Stimulated activated CD4-positive, alpha-beta T cell treated with anti-CD3 and anti-CD28 coated beads, Interleukin-15, amount 100 ng/mL, for 48 hours (primary cell): ENCODE results near the gene PREB.
"Not testable (repeated sequence)": the region's sequence is repeated elsewhere in the genome, so short reads cannot be mapped to it uniquely, and the experiment has no call there.

ENCODE experiments used
- DNase-seq, 2 donors: peaks; one replicate each; pipeline ENCODE4 v3.0.0-alpha.2; 2020; ENCODE audit warnings: low read depth in 2 of 2

PREB gene, protein sequence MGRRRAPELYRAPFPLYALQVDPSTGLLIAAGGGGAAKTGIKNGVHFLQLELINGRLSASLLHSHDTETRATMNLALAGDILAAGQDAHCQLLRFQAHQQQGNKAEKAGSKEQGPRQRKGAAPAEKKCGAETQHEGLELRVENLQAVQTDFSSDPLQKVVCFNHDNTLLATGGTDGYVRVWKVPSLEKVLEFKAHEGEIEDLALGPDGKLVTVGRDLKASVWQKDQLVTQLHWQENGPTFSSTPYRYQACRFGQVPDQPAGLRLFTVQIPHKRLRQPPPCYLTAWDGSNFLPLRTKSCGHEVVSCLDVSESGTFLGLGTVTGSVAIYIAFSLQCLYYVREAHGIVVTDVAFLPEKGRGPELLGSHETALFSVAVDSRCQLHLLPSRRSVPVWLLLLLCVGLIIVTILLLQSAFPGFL

DNA sequence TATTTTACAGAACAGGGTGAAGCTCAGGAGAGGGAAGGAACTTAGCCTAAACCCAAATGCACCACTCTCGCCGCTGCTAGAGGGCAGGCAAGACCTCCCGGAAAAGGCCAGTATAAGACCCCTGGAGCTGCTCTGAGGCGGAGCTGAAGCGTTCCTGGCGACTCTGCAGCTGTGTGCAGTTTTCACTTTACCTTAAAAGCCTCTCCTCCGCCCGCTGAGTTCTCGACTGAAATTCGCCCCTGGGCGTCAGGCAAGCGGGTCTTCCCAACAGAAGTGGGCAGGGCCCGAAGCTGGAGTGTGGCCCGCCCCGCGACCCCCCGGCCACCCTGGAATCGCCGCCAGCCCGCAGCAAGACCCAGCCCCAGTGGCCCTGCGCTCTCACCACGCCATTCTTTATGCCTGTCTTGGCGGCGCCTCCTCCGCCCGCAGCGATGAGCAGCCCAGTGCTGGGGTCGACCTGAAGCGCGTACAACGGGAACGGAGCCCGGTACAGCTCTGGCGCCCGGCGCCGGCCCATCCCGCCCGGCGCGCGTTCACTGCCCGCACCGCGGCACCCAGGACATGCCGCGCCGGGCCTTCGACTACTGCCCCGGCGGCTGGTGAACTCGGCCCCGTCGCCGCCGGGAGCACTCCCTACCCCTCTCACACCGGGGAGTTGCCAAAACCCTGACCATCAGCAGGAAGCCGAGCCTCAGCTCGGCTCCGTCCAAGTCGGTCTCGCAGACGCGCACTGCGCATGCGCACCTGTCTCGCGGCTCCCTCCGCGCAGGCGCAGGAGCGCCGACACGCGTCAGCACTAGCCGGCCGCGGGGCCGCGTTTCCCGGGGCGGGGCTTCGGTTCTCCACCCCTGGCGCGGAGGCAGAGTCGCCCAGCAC, at the start of gene PREB:
TSS of gene PREB (minus strand) at position 732 of the 876 bp plus-strand sequence. CDS start at position 517, 215 bp downstream.
- peak; percentile 96 to 98 for DNase-seq

DNA sequence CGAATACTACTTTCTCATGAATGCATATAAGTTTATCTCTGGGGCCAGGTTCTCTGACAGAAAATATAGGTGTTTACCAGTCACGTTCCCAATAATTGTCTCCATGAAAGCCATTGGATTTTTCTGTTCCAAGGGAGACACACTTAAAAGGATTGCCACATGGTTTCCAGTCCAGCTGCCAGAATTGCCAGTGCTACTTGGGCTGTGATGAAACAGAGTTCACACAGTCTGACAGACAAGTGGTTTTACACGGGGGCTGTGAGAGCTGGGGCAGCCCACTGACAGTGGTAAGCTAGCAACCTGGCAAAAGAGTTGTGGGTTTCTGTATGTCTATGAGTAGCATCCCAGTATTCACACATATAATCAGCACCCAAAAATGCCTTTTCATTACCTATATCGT, 49.7 kb upstream of the PREB start:
- no peak for DNase-seq

DNA sequence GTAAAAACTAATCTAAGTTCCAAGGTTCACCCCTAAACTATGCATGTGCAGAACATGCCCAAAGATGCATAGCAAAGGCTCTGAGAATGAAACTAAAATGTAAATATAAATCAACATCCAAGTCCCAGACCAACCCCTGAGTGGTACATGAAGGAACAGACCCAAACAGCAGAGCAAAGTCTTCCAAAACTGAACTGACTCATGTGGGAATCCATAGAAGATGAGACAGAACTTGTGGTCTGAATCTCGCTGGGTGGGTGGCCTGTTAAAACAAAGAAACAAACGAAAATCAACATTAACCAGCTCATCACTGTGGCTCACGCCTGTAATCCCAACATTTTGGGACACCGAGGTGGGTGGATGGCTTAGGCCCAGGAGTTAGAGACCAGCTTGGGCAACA, 47.9 kb upstream of the PREB start:
- DNase-seq, result no peak

DNA sequence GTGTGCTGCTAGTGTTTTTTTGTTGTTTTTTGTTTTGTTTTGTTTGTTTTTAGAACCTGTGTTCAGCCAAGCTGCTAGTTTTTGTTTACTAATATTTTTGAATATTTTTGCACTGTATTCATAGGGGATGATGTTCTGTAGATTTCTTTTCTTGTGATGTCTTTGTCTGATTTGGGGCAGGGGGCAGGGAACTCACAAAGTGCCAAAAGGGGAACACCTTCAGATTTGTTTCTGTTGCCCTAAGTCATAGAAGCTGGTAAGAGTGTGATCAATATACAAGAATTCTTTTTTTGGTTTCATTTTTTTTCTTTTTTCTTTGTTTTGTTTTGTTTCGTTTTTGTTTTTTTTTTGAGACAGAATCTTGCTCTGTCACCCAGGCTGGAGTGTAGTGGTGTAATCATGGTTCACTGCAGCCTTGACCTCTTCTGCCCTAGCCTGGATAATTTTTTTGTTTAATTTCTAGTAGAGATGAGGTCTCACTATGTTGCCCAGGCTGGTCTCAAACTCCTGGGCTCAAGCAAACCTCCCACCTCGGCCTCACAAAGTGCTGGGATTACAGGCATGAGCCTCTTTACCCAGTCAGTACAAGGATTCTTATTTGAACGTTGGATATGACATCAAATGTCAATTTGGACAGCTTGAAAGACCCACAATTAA, 45.0 kb upstream of the PREB start:
- no peak for DNase-seq

DNA sequence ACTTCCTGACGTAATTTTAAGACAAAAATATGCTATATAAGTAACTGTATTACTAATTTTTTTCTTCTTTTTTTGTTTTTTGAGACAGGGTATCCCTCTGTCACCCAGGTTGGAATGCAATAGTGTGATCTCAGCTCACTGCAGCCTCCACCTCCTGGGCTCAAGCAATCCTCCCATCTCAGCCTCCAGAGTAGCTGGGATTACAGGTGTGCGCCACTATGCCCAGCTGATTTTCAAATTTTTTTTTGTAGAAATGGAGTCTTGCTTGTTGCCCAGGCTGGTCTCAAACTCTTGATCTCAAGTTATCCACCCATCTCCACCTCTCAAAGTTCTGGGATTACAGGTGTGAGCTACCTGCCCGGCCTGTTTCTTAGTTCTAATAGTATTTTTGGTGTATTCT, 44.0 kb upstream of the PREB start:
- no peak for DNase-seq

DNA sequence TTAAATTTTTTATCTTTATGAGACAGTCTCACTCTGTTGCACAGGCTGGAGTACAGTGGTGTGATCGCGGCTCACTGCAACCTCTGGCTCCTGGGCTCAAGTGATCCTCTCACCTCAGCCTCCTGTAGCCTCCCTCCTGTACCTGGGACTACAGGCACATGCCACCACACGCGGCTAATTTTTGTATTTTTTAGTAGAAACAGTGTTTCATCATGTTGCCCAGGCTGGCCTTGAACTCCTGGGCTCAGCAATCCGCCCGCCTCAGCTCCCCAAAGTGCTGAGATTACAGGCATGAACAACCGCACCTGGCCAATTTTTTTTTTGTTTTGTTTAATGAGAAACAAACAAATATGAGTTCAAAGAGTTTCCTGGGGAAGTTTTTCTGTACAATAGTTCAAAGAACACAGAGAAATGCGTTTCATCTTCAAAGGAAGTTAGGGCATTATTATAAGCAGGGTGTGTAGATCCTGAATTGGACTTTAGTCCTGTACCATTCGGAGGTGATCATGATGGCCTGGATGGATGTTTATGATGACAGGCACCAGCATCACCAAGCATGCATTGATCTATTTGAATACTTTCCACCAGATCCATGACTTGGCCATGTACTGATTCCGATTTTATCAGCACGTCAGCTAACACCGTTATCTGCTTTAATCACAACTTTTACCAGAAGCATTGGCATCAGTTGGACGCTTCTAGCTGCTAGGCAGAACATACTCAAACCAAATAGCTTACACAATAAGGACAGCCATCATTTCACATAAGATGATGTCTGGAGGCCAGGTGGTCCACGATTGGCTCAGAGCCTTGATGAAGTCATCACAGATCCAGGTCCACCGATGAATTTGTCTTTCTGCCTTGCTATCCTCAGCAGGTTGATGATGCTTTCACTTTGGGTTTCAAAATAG, 43.3 kb upstream of the PREB start:
- no peak for DNase-seq

DNA sequence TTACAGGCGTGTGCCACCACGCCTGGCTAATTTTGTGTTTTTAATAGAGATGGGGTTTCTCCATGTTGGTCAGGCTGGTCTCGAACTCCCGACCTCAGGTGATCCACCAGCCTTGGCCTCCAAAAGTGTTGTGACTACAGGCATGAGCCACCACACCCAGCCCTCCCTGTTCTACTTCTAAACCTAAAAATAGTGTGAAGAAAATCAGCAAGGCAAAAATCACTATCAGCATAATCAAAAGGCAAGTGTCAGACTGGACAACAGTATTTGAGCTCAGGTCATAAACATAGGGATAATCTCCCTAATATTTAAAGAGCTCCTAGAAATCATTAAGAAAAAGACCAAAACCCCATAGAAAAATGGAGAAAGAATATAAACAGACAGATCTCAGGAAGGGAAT, 41.3 kb upstream of the PREB start:
- DNase-seq, result not testable (repeated sequence)

DNA sequence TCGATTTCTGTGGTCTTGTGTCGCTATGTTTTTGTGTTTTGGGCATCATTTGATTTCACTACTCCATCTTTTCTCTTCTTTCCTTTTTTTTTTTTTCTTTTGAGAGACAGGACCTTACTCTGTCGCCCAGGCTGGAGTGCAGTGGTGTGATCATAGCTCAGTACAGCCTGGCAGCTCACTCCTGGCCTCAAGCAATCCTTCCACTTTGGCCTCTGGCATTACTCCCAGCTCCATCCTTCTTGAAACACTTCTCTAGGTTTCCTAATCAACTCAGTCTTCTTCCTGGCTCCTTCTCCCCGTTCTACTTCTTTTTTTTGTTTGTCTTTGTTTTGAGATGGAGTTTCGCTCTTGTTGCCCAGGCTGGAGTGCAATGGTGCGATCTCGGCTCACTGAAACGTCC, 40.9 kb upstream of the PREB start:
- DNase-seq, result no peak

DNA sequence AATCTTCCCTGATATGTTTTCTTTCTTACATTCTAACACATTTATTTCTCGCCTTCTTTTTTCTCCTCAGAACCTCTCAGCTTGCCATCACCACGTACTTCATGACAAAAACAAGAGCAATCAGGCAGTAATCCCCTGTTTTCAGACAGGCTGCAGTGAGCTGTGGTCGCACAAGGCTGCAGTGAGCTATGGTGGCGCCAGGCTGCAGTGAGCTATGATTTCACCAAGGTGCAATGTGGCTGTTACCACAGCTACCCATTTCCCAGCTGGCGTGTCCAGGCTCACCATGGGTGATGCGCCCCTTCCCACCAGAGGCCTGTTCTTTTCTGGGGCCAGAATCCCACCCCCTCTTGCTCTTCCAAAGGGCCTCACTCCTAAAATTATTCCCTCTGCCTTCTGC, 40.2 kb upstream of the PREB start:
- no peak for DNase-seq

DNA sequence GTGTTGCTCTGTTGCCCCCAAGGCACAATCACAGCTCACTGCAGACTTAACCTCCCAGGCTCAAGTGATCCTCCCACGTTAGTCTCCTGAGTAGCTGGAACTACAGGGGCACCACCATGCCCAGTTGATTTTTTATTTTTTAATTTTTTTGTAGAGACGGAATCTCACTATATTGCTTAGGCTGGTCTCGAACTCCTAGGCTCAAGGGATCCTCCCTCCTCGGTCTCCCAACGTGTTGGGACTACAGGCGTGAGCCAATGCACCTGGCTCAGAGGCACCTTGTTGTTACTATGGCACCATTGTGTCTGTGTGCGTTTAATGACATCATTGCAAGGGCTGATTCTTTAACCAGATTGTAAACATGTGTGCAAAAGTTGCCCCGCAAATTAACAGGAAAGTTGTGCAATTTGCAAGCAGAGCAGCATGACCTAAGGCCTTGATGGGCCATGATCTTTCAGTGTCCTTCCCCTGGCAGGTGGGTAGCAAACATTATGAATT, 37.0 kb upstream of the PREB start:
- DNase-seq, result no peak

DNA sequence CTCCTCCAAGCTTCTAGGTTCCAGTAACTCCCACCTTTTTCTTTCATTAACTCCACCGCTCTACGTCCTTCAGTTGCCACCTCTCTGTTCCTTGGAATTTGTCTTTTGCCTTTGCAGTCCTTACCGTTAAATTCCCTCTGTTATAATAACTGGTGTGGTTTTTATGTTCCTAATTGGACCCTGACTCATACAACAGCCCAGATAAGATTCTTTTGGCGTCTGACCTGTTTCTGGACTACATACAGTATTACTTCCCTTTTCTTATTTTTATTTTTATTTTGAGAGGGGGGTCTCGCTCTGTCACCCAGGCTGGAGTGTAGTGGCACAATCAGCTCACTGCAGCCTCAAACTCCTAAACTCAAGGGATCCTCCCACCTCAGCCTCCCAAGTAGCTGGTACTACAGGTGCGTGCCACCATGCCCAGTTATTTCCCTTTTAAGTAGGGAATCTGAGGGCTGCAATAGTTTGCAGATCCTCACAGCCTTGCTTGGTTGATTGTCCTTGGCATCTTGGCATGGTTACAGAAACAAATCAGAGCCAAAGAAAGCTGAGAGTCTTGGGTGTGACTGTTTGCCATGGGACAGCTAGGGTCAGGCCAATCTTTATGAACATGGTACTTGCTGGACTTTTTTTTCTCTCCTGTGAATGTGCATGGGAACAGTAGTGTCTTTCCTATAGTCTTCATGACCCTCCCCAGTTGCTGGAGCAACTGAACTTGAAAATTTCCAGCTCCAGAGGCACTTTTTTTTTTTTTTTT, 36.3 kb upstream of the PREB start:
- no peak for DNase-seq

DNA sequence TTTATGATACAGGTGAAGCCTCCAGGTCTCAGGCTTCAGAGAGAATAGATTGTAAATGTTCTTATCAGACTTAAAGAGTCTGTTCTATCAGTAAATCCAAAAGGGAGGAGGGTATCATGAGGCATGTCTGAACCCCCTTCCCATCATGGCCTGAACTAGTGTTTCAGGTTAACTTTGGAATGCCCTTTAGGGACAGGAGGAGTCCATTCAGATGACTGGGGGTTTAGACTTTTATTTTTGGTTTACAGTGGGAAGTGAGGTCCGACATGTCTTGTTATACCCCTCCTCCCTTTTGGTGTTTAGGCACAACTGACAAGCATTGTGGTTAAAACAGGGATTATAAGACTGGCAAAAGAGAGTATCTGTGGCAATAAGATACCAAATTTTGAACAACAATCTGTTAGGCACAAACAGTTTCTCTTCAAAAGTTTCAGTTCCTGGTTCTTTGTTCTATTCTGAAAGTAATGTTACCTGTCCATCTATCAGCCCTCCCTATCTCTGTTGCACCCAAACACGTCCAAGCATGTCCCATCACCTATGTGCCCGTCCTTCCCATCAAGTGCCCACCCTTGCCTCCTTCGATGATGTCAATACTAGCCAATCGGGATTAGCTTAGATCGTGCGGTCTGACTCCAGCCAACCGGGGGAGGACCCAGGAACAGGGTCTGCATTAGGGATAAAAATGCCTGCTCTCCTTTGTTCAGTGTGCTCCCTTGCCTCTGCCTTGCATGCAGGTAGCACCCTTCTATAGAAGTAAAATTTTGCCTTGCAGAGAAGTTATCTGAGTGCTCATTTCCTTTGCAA, 30.7 kb upstream of the PREB start:
- DNase-seq, result no peak

DNA sequence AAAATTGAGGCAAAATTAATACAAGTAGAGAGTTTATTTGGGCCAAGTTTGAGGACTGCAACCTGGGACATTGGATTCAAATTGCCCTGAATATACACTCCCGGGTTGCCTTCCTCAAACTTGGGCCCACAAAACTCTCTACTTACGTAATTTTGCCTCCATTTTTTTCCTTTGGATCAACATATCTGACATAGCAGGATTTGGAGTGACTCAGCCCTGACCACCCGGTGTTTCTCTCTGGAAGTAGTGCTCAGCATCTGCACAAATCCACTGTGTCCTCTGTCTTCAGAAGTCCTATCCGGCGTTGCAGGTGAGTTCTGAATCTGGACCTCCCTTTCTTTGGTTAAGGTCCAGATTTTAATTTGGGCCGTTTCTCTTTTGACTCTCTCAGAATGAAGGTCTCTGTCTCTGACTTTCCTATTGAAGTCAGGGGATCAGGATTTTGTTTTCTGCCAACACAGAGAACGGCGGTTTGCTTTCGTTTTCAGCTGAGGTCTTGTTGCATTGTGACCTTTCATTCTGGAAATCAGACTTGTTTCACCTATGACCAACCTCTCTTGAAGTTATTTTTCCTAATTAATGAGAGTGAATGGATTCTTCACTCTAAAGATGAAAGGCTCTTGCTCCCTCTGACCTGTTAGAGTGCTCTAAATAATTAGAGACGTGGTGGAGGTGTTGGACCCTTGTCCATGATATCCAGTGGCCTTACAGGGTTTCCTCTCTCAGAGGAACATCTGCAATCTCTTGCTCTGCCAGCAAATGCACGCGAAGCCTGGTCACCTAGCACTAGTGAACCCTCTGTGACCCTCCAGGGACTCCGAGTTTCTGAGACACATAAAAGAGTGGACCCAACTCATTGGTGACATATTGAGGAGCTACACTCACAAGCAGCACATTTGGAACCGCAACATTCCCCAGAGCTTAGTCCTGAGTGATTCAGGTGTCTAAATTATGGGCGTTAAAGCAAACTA, 28.0 kb upstream of the PREB start:
- no peak for DNase-seq

DNA sequence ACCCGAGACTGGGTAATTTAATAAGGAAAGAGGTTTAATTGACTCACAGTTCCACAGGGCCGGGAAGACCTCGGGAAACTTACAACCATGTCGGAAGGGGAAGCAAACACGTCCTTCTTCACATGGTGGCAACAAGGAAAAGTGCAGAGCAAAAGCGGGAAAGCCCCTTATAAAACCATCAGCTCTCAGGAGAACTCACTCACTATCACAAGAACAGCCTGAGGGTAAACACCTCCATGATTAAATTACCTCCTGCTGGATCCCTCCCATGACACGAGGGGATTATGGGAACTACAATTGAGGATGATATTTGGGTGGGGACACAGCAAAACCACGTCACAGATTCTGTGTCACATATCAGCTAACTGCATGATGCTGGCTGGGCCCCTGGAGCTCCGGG, 25.8 kb upstream of the PREB start:
- no peak for DNase-seq

DNA sequence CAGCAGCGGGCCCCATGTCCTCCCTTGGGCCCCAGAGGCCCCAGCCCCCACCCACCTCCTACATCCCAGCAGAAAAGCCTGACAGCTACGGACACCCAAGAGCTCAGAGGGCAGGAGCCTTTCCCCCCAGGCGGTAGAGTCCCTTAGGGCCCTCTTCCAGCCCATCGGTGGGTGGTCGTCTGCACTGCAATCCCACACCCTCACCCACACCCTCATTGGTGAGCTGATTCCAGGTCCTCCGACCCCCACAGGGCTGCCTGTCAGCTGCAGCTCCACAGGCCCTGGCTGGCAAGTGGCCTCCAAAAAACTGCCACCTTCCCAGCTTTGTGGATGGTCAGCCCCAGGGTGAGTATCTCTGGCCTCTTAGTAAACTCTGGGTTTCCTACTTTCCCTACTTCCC, 24.8 kb upstream of the PREB start:
- no peak for DNase-seq

DNA sequence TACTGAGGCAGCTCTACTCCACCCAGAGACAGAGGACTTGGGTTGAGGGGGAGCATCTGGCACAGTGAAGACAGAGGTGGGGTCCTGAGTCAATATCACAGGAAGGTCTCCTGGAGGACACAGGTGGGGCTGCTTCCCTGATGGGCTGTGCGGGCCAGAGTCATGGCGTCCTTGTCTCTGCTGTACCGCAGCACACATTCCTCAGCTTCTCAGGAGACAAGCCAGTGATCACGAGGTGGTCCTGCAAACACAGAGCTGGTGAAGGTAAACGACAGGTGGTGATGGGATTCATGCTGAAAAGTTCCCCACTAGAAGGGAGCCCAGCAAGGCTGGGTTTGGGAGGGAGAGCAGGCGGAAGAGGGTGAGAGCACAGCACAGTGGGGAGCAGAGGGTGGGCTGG, 24.0 kb upstream of the PREB start:
- DNase-seq, result no peak

DNA sequence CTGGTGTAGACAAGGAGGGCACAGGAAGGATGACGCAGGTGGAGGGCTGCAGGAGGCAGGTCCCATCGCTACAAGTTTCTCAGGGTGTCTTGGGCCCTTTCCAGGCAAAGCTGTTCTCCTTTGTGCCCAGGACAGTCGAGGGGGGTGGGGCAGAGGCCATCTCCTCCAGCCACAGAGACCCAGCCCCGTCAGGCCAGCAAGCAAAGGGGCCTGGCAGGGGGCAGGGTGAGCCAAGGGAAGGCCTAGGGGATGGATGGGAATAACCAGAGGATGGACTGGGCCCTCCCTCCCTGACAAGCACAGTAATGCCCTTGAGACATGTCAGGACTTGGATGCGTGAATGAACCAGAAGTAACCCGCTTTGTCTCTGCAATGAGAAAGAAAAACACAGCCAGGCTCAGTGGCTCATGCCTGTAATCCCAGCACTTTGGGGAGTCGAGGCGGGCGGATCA, 20.7 kb upstream of the PREB start:
- no peak for DNase-seq

DNA sequence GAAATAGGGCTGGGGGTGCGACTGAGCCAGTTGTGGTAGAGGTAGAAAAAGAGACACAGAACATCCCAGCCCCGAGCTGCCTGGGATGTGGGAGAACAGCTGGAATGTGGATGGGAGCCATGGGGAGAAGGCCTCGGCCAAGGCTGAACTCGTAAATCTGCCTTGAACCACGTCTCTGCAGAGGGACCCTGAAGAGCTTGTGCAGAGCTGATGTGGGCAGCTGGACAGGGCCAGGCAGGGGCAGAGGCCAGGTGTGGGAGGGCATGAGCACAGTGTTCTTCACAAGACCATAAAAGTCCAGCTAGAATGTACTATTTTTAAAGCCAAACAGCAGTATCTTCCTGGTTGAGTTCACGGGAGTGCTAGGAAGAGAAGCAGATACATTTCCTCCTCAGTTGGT, 20.1 kb upstream of the PREB start:
- DNase-seq, result no peak
